Panc1 (cell line): ENCODE data around the gene VPS51. TPM values are rescaled to one million over a fixed set of nuclear protein-coding genes. Genes with fewer than 3 reads are reported as not detected.
A peak's percentile ranks its signal among the peaks of the same experiment; 100 is the strongest.

ENCODE experiments used
- ATAC-seq: fragments of 200-7000 bp; cut with Tn5 transposase; 2 replicates; pipeline ENCODE4 v1.9.1; 2020; ENCODE audit warnings: mild to moderate bottlenecking, moderate library complexity
- BruUV-seq: library from RNA; stranded (reverse); fragments of 400-500 nt; replicated peaks from 2 replicates; lab custom pipeline; 2021; lab: Mats Ljungman, UMichigan
- CTCF ChIA-PET: fragments of 300-600 bp; sonication (Branson Sonifier 250); formaldehyde crosslinking; loops from one replicate; lab custom pipeline; 2022; ENCODE audit warnings: antibody characterized with exemption; lab: Charles Lee
- POLR2A ChIA-PET: fragments of 300-600 bp; sonication (Branson Sonifier 250); formaldehyde crosslinking; loops from one replicate; lab custom pipeline; 2022; ENCODE audit warnings: antibody characterized with exemption; lab: Charles Lee
- DNase-seq: peaks from one replicate; pipeline ENCODE4 v3.0.0-alpha.2; 2010; ENCODE audit warnings: low read depth, low spot score
- H3K27ac ChIP-seq: 2 replicates; pipeline ENCODE4 v1.5.1; 2011; ENCODE audit warnings: mild to moderate bottlenecking, low read length, inconsistent platforms
- H3K27me3 ChIP-seq: fragments of 200-500 bp; sonication (Bioruptor generic); 2 replicates; pipeline ENCODE4 v1.6.0; 2014; ENCODE audit warnings: low read length, inconsistent platforms; ENCODE audit not compliant: control insufficient read depth, insufficient read depth
- H3K36me3 ChIP-seq: fragments of 200-500 bp; sonication (Bioruptor generic); 2 replicates; pipeline ENCODE4 v1.5.1; 2014; ENCODE audit warnings: inconsistent platforms, mild to moderate bottlenecking, low read length, moderate library complexity; ENCODE audit not compliant: control insufficient read depth, insufficient read depth
- H3K4me1 ChIP-seq: 2 replicates; pipeline ENCODE4 v1.5.1; 2011; ENCODE audit warnings: inconsistent platforms, mild to moderate bottlenecking, low read length, moderate library complexity; ENCODE audit not compliant: control insufficient read depth, insufficient read depth
- H3K4me3 ChIP-seq, 2 experiments: 2 replicates each; pipeline ENCODE4 v1.5.1; 2011 to 2012; ENCODE audit warnings: low read depth in 2 of 2, low read length in 2 of 2, mild to moderate bottlenecking in 2 of 2, inconsistent platforms in 1 of 2, moderate library complexity in 1 of 2
- H3K9me3 ChIP-seq: fragments of 200-500 bp; sonication (Bioruptor generic); 2 replicates; pipeline ENCODE4 v1.5.1; 2014; ENCODE audit warnings: low read depth, mild to moderate bottlenecking, inconsistent platforms, low read length, moderate library complexity; ENCODE audit not compliant: control insufficient read depth, insufficient read depth
- CTCF ChIP-seq: fragments of 450-650 bp; IDR thresholded peaks from 2 replicates; pipeline ENCODE4 v1.5.1; 2017; ENCODE audit warnings: mild to moderate bottlenecking
- POLR2AphosphoS5 ChIP-seq: IDR thresholded peaks from 2 replicates; pipeline ENCODE4 v1.6.1; 2012; ENCODE audit warnings: mild to moderate bottlenecking, low read depth, low read length, moderate library complexity
- REST ChIP-seq, 2 experiments: IDR thresholded peaks; 2 replicates each; pipeline ENCODE4 v1.6.1; 2011 to 2012; ENCODE audit warnings: low read depth in 2 of 2, control low read depth in 1 of 2, low read length in 1 of 2, mild to moderate bottlenecking in 1 of 2, moderate library complexity in 1 of 2; ENCODE audit not compliant: insufficient read depth in 1 of 2
- SIN3A ChIP-seq: IDR thresholded peaks from 2 replicates; pipeline ENCODE4 v1.6.1; 2012; ENCODE audit warnings: low read depth, mild to moderate bottlenecking, low read length, moderate library complexity, borderline replicate concordance; ENCODE audit not compliant: insufficient read depth
- TCF7L2 ChIP-seq: IDR thresholded peaks from 2 replicates; pipeline ENCODE4 v1.6.1; 2011; ENCODE audit warnings: mild to moderate bottlenecking, low read depth, low read length, inconsistent platforms
- in situ Hi-C: cut with HindIII; loops from 2 replicates; pipeline ENCODE4 v1.10.0; 2016; ENCODE audit warnings: low sequenced_read_pairs, low pct_unique_long_range_greater_than_20kb
- intact Hi-C: fragments of 100-400 bp; cut with micrococcal nuclease; formaldehyde crosslinking; loops from one replicate; pipeline ENCODE4 v1.10.0; 2022; ENCODE audit not compliant: unreplicated experiment
- total RNA-seq: library from RNA; stranded (reverse); gene quantifications from one replicate; pipeline ENCODE4 v1.2.1, GENCODE V29; 2021; ENCODE audit not compliant: unreplicated experiment

Gene VPS51
- total RNA-seq, 1 experiment from 2014 or later, result 101 TPM

- no peak for TF ChIP-seq POLR2AphosphoS5
- no peak for TF ChIP-seq TCF7L2
- TF ChIP-seq CTCF, result no peak
- TF ChIP-seq SIN3A, result no peak
- TF ChIP-seq REST (IDR thresholded peaks at IDR 0.05; ENCODE audit: insufficient read depth in 1 of 2, low read depth in 2 of 2, low read length in 1 of 2), result no peak
- no peaks in the 10 kb centered on the region for H3K36me3 ChIP-seq
- ATAC-seq (peak; percentile 8), DNase-seq (no peak)
- in situ Hi-C loops (no loop called here), intact Hi-C loops (loop anchor here (10.0 kb wide), 1 partner anchor 266 kb away; the partner anchor contains the start of gene CDC42BPG)
- H3K4me3 ChIP-seq, result peak overlapping the region in 1 of 2 experiments; percentile 72; a peak in 2 of 4 replicates
- H3K4me1 ChIP-seq, result peaks cover 27% of the 10 kb centered on the region
- H3K27ac ChIP-seq, result no peak overlapping the region
- no peaks in the 10 kb centered on the region for H3K9me3 ChIP-seq
- no TSS peak for BruUV-seq
- ChIA-PET POLR2A (no interaction called here), CTCF (interaction anchor here (0.6 to 1.5 kb wide), 12 partner anchors 9 to 293 kb away, joined by 3 to 6 read pairs (median 3); partner anchors contain the start of genes ARL2, FAU and MRPL49)
- H3K27me3 ChIP-seq, result no peaks in the 10 kb centered on the region
Observed at GRCh38 chr11:65111159-65111743, 15.2 kb downstream of the VPS51 start.

- peak within 1 kb of the TSS; percentile 72 to 93 for H3K4me3 ChIP-seq
- DNase-seq, result peak; percentile 51
- no peaks in the 10 kb centered on the region for H3K9me3 ChIP-seq
- no peaks in the 10 kb centered on the region for H3K36me3 ChIP-seq
- intact Hi-C loops (loop anchor here (10.0 kb wide), 1 partner anchor 267 kb away; the partner anchor contains the start of gene CDC42BPG), in situ Hi-C loops (no loop called here)
- peak; percentile 82 for ATAC-seq
- peak within 1 kb of the TSS; percentile 79 for H3K27ac ChIP-seq
- H3K4me1 ChIP-seq, result peaks cover 30% of the 10 kb centered on the region
- H3K27me3 ChIP-seq, result no peaks in the 10 kb centered on the region
- CTCF ChIA-PET, result interaction anchor here (0.6 to 1.5 kb wide), 7 partner anchors 10 to 294 kb away, joined by 3 to 5 read pairs (median 3); partner anchors contain the start of genes FAU and MRPL49
- BruUV-seq, result TSS peak; percentile 66
- POLR2A ChIA-PET, result no interaction called here
- TF ChIP-seq SIN3A, result peak; percentile 55
- peak; percentile 58 for TF ChIP-seq TCF7L2
- no peak for TF ChIP-seq CTCF
- 0 out of 4 replicates have a peak, but pooled peaks of 1 of the 2 experiments have one; percentile 27 for TF ChIP-seq REST (IDR thresholded peaks at IDR 0.05; ENCODE audit: insufficient read depth in 1 of 2, low read depth in 2 of 2, low read length in 1 of 2)
- TF ChIP-seq POLR2AphosphoS5, result peak; percentile 96
Observed at GRCh38 chr11:65111744-65112545, 15.9 kb downstream of the VPS51 start, which contains the start of gene TM7SF2. TSS of gene TM7SF2 (plus strand) at chr11:65111872. CDS start at chr11:65112016, 144 bp downstream.
